GM23338 (cell line): ENCODE data around the gene MAP2K5. TPM values are rescaled to one million over a fixed set of nuclear protein-coding genes. Genes with fewer than 3 reads are reported as not detected.
A peak's percentile ranks its signal among the peaks of the same experiment; 100 is the strongest.

Experiments
- ATAC-seq: fragments of 200-7000 bp; cut with Tn5 transposase; 3 replicates; pipeline ENCODE4 v1.9.1; 2020
- DNase-seq: peaks from one replicate; pipeline ENCODE4 v3.0.0-alpha.2; 2015; ENCODE audit warnings: low spot score
- H2AFZ ChIP-seq: fragments of 200-600 bp; sonication (generic); 2 replicates; pipeline ENCODE4 v1.8.0; 2016; ENCODE audit warnings: antibody characterized with exemption, mild to moderate bottlenecking, moderate library complexity
- H3F3A ChIP-seq: fragments of 200-600 bp; sonication (generic); replicated peaks from 2 replicates; pipeline ENCODE4 v1.8.0; 2017; ENCODE audit warnings: antibody characterized with exemption, mixed run types, low read depth
- H3K27ac ChIP-seq: fragments of 200-600 bp; sonication (generic); 2 replicates; pipeline ENCODE4 v1.6.1; 2016; ENCODE audit warnings: low read depth
- H3K27me3 ChIP-seq: fragments of 200-600 bp; sonication (generic); 2 replicates; pipeline ENCODE4 v1.8.0; 2016; ENCODE audit warnings: mild to moderate bottlenecking, mixed run types, moderate library complexity; ENCODE audit not compliant: insufficient read depth
- H3K36me3 ChIP-seq: fragments of 200-600 bp; sonication (generic); 2 replicates; pipeline ENCODE4 v1.8.0; 2016; ENCODE audit warnings: mild to moderate bottlenecking; ENCODE audit not compliant: insufficient read depth
- H3K4me1 ChIP-seq: fragments of 200-600 bp; sonication (generic); 2 replicates; pipeline ENCODE4 v1.8.0; 2016; ENCODE audit warnings: mild to moderate bottlenecking, moderate library complexity; ENCODE audit not compliant: insufficient read depth
- H3K4me2 ChIP-seq: fragments of 200-600 bp; sonication (generic); 2 replicates; pipeline ENCODE4 v1.7.1; 2017; ENCODE audit warnings: mixed run types
- H3K4me3 ChIP-seq: fragments of 200-600 bp; sonication (generic); 2 replicates; pipeline ENCODE4 v1.6.1; 2016; ENCODE audit warnings: mixed run types
- H3K79me2 ChIP-seq: fragments of 200-600 bp; sonication (generic); replicated peaks from 2 replicates; pipeline ENCODE4 v1.8.0; 2017; ENCODE audit warnings: mild to moderate bottlenecking; ENCODE audit not compliant: insufficient read depth
- H3K9me2 ChIP-seq: fragments of 200-600 bp; sonication (generic); 2 replicates; pipeline ENCODE4 v1.8.0; 2017; ENCODE audit not compliant: insufficient read depth
- H4K20me1 ChIP-seq: fragments of 200-600 bp; sonication (generic); replicated peaks from 2 replicates; pipeline ENCODE4 v1.8.0; 2017; ENCODE audit warnings: mild to moderate bottlenecking; ENCODE audit not compliant: insufficient read depth
- H3K27ac Mint-ChIP-seq: 2 replicates; pipeline ENCODE4 v1.8.0; 2020; ENCODE audit warnings: inconsistent platforms, mild to moderate bottlenecking, moderate library complexity, mixed read lengths
- H3K27me3 Mint-ChIP-seq: 3 replicates; pipeline ENCODE4 v1.8.0; 2022; ENCODE audit warnings: low read depth, mild to moderate bottlenecking, moderate library complexity, mixed read lengths, inconsistent platforms; ENCODE audit not compliant: insufficient read depth, poor library complexity
- H3K36me3 Mint-ChIP-seq: 3 replicates; pipeline ENCODE4 v1.8.0; 2021; ENCODE audit warnings: low read depth, mild to moderate bottlenecking, inconsistent platforms, moderate library complexity, mixed read lengths
- H3K4me1 Mint-ChIP-seq: 3 replicates; pipeline ENCODE4 v1.8.0; 2020; ENCODE audit warnings: mild to moderate bottlenecking, inconsistent platforms, mixed read lengths
- H3K4me3 Mint-ChIP-seq: 3 replicates; pipeline ENCODE4 v1.8.0; 2021; ENCODE audit warnings: moderate library complexity, mild to moderate bottlenecking, inconsistent platforms, mixed read lengths
- H3K9me3 Mint-ChIP-seq: 3 replicates; pipeline ENCODE4 v1.8.0; 2020; ENCODE audit warnings: moderate library complexity, mild to moderate bottlenecking, inconsistent platforms, mixed read lengths
- CREB1 ChIP-seq: fragments of 250-450 bp; sonication (Bioruptor Pico); IDR thresholded peaks from 2 replicates; pipeline ENCODE4 v1.5.0; 2020; ENCODE audit warnings: low read depth, mild to moderate bottlenecking, moderate library complexity
- EZH2 ChIP-seq: fragments of 200-600 bp; sonication (generic); IDR thresholded peaks from one replicate; pipeline ENCODE4 v1.8.0; 2017; ENCODE audit warnings: antibody characterized with exemption, mild to moderate bottlenecking, low read depth; ENCODE audit not compliant: unreplicated experiment
- EZH2phosphoT487 ChIP-seq: fragments of 200-600 bp; sonication (generic); IDR thresholded peaks from one replicate; pipeline ENCODE4 v1.8.1; 2018; ENCODE audit warnings: antibody characterized with exemption; ENCODE audit not compliant: unreplicated experiment
- JUNB ChIP-seq: IDR thresholded peaks from one replicate; pipeline ENCODE4 v1.6.1; 2016; ENCODE audit warnings: antibody characterized with exemption; ENCODE audit not compliant: unreplicated experiment
- NANOG ChIP-seq: IDR thresholded peaks from 2 replicates; pipeline ENCODE4 v1.6.1; 2016; ENCODE audit warnings: antibody characterized with exemption, borderline replicate concordance
- POLR2AphosphoS5 ChIP-seq: IDR thresholded peaks from 2 replicates; pipeline ENCODE4 v1.6.1; 2016; ENCODE audit warnings: antibody characterized with exemption, low read depth
- ZNF114 ChIP-seq: fragments of 250-450 bp; sonication (Bioruptor Pico); IDR thresholded peaks from 2 replicates; pipeline ENCODE4 v1.5.0; 2020; ENCODE audit warnings: mild to moderate bottlenecking, moderate library complexity
- ZNF331 ChIP-seq: fragments of 250-450 bp; sonication (Bioruptor Pico); IDR thresholded peaks from 2 replicates; pipeline ENCODE4 v1.5.0; 2020; ENCODE audit warnings: low read depth, mild to moderate bottlenecking, moderate library complexity
- polyA plus RNA-seq: library from polyadenylated mRNA; unstranded; fragments of >200 nt; fragmentation: Nextera tagmentation; extraction: Ambion mirVana; gene quantifications from 2 replicates; pipeline ENCODE4 v1.2.1, GENCODE V29; 2016
- total RNA-seq: library from RNA; depleted of rRNA; stranded (reverse); fragments of >200 nt; shearing (Covaris generic); gene quantifications from 2 replicates; pipeline ENCODE4 v1.2.3, GENCODE V29; 2014
- TF ChIP-seq, protein P1 (sequence below), 2 experiments: fragments of 200-600 bp in 1 of 2; sonication (generic) in 1 of 2; conservative IDR thresholded peaks; 2 replicates each; pipeline versions ENCODE4 v1.5.1 to v1.6.1; 2016 to 2017; ENCODE audit warnings: antibody characterized with exemption in 2 of 2, low read depth in 2 of 2, mild to moderate bottlenecking in 2 of 2, moderate library complexity in 1 of 2
- TF ChIP-seq, protein P2 (sequence below): IDR thresholded peaks from one replicate; pipeline ENCODE4 v1.6.1; 2018; ENCODE audit warnings: antibody characterized with exemption; ENCODE audit not compliant: unreplicated experiment

Gene MAP2K5
- total and polyA plus RNA-seq, 2 experiments from 2014 or later, result 6.5 to 13.6 TPM

DNA sequence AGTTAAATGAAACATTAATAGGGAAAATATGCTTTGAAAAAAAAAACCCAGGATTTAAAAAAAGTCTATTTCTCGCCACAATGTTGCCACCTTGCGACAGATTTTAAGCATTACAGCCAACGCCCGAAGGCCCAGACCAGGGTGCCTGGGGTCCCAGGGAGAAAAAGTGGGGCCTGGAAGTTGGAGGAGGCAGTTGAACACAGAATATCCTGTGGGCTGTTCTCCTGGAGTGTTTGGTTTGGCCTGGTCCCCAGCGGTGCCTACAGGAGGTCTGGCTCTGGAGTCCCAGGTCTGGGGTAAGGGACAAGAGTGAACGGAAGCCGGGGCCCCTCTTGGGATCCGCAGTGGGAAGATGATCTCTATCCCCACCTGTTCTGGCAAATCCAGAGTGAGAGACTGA lies 294.0 kb downstream of the MAP2K5 start:
- Mint-ChIP-seq H3K27ac (no peak overlapping the region), H3K9me3 (peaks cover 3% of the 10 kb centered on the region; the same call in 2 of the 3 replicates), H3K4me1 (peaks cover 44% of the 10 kb centered on the region), H3K36me3 (no peaks in the 10 kb centered on the region; the same call in 2 of the 3 replicates), H3K4me3 (peak overlapping the region; percentile 67), H3K27me3 (peaks cover 88% of the 10 kb centered on the region)
- Histone ChIP-seq H2AFZ (no peak overlapping the region), H3K79me2 (no peaks in the 10 kb centered on the region), H3K9me2 (no peaks in the 10 kb centered on the region), H4K20me1 (peaks cover 3% of the 10 kb centered on the region; the same call in 1 of the 2 replicates), H3K27ac (no peak overlapping the region), H3K36me3 (no peaks in the 10 kb centered on the region), H3K4me2 (peak overlapping the region; percentile 67), H3K4me3 (peak overlapping the region; percentile 71), H3K4me1 (peaks cover 29% of the 10 kb centered on the region), H3F3A (peaks cover 19% of the 10 kb centered on the region), H3K27me3 (peaks cover 89% of the 10 kb centered on the region)
- TF ChIP-seq, protein P1, sequence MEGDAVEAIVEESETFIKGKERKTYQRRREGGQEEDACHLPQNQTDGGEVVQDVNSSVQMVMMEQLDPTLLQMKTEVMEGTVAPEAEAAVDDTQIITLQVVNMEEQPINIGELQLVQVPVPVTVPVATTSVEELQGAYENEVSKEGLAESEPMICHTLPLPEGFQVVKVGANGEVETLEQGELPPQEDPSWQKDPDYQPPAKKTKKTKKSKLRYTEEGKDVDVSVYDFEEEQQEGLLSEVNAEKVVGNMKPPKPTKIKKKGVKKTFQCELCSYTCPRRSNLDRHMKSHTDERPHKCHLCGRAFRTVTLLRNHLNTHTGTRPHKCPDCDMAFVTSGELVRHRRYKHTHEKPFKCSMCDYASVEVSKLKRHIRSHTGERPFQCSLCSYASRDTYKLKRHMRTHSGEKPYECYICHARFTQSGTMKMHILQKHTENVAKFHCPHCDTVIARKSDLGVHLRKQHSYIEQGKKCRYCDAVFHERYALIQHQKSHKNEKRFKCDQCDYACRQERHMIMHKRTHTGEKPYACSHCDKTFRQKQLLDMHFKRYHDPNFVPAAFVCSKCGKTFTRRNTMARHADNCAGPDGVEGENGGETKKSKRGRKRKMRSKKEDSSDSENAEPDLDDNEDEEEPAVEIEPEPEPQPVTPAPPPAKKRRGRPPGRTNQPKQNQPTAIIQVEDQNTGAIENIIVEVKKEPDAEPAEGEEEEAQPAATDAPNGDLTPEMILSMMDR (conservative IDR thresholded peaks at IDR 0.05; ENCODE audit: low read depth in 2 of 2), result peak; percentile 72 to 93
- TF ChIP-seq JUNB, result no peak
- DNase-seq, result peak; percentile 85
- no peak for ATAC-seq

DNA sequence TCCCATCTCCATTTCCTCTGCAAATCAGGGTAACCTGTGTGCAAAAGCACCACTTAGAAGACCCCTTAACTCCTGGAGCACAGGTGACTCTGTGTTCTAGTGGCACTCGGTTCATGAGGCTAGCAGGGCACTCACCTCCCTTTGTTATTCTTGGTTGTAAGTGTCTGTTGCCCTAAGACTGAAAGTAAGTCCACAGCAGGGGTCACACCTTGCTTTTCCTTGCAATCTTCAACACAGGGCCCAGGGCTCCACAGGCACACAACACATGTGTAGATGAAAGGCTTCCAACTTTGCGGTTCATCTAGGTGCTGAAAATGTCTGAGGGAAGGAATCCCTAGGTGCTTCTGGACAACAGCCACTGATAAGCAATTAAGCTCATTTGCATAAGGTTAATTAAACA lies 294.5 kb downstream of the MAP2K5 start:
- H3K9me2 ChIP-seq, result no peaks in the 10 kb centered on the region
- Mint-ChIP-seq H3K27me3 (peaks cover 85% of the 10 kb centered on the region), H3K4me1 (peaks cover 44% of the 10 kb centered on the region), H3K27ac (no peak overlapping the region), H3K9me3 (peaks cover 3% of the 10 kb centered on the region; the same call in 2 of the 3 replicates), H3K4me3 (no peak overlapping the region; the same call in 2 of the 3 replicates), H3K36me3 (no peaks in the 10 kb centered on the region; the same call in 2 of the 3 replicates)
- H4K20me1 ChIP-seq, result peaks cover 3% of the 10 kb centered on the region; the same call in 1 of the 2 replicates
- peaks cover 89% of the 10 kb centered on the region for H3K27me3 ChIP-seq
- no peak for DNase-seq
- H3K36me3 ChIP-seq, result no peaks in the 10 kb centered on the region
- no peak overlapping the region for H2AFZ ChIP-seq
- H3K4me2 ChIP-seq, result no peak overlapping the region
- no peak overlapping the region for H3K4me3 ChIP-seq
- peaks cover 33% of the 10 kb centered on the region for H3K4me1 ChIP-seq
- H3K79me2 ChIP-seq, result no peaks in the 10 kb centered on the region
- peaks cover 18% of the 10 kb centered on the region; the same call in 1 of the 2 replicates for H3F3A ChIP-seq
- H3K27ac ChIP-seq, result no peak overlapping the region
- ATAC-seq, result no peak
- TF ChIP-seq ZNF114 (no peak), EZH2phosphoT487 (no peak), JUNB (no peak), CREB1 (CRISPR knock-in tag) (no peak), ZNF331 (CRISPR knock-in tag) (no peak), POLR2AphosphoS5 (no peak), NANOG (no peak), EZH2 (no peak)
- TF ChIP-seq, protein P1 (conservative IDR thresholded peaks at IDR 0.05; ENCODE audit: low read depth in 2 of 2), result no peak
- TF ChIP-seq, protein P2, sequence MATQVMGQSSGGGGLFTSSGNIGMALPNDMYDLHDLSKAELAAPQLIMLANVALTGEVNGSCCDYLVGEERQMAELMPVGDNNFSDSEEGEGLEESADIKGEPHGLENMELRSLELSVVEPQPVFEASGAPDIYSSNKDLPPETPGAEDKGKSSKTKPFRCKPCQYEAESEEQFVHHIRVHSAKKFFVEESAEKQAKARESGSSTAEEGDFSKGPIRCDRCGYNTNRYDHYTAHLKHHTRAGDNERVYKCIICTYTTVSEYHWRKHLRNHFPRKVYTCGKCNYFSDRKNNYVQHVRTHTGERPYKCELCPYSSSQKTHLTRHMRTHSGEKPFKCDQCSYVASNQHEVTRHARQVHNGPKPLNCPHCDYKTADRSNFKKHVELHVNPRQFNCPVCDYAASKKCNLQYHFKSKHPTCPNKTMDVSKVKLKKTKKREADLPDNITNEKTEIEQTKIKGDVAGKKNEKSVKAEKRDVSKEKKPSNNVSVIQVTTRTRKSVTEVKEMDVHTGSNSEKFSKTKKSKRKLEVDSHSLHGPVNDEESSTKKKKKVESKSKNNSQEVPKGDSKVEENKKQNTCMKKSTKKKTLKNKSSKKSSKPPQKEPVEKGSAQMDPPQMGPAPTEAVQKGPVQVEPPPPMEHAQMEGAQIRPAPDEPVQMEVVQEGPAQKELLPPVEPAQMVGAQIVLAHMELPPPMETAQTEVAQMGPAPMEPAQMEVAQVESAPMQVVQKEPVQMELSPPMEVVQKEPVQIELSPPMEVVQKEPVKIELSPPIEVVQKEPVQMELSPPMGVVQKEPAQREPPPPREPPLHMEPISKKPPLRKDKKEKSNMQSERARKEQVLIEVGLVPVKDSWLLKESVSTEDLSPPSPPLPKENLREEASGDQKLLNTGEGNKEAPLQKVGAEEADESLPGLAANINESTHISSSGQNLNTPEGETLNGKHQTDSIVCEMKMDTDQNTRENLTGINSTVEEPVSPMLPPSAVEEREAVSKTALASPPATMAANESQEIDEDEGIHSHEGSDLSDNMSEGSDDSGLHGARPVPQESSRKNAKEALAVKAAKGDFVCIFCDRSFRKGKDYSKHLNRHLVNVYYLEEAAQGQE, result no peak
